ENCODE measurements around the gene PTPA.

Gene PTPA

DNA sequence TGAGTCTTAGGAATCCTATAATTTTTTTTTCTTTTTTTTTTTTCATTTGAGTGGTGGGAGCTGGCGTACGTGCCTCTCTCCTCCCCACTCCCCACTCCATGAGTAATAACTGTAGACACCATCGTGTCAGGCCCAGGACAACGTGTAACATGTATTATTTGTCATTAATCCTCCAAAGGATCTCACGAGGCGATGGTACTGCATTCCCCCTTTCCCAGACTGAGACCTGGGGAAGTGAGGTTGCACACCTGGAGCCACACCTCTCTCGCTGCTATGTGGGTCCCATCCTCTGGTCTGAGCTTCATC, 73.0 kb downstream of the PTPA start:
- TF ChIP-seq ZNF473 (tag by site-specific recombination; IDR thresholded peaks at IDR 0.05) (no peak), ZNF2 (tag by site-specific recombination; IDR thresholded peaks at IDR 0.05) (no peak), ZBTB21 (tag by site-specific recombination; IDR thresholded peaks at IDR 0.05) (no peak), ZSCAN30 (tag by site-specific recombination; IDR thresholded peaks at IDR 0.05) (no peak), ZNF341 (tag by site-specific recombination; IDR thresholded peaks at IDR 0.05; ENCODE audit: low read depth) (no peak), ZNF174 (tag by site-specific recombination; IDR thresholded peaks at IDR 0.05) (no peak)
- Histone ChIP-seq H3K36me3 (ENCODE audit: control insufficient read depth in 2 of 2, insufficient read depth in 1 of 2, low read length in 2 of 2) (no peaks in the 10 kb centered on the region), H3K27ac (ENCODE audit: extremely low read depth, low read depth, low read length) (no peak overlapping the region), H3K4me3 (ENCODE audit: low read depth, low read length) (no peak overlapping the region), H3K4me1 (ENCODE audit: control insufficient read depth, insufficient read depth, low read length) (no peaks in the 10 kb centered on the region), H3K9me3 (ENCODE audit: control insufficient read depth, insufficient read depth, low read depth, low read length) (no peaks in the 10 kb centered on the region)
- POLR2A ChIA-PET: interaction anchor here (0.6 to 1.3 kb wide), 2 partner anchors 9 to 1672 kb away, joined by 4 to 5 read pairs; no protein-coding TSS in a partner anchor
- CTCF ChIA-PET: interaction anchor here (2.1 kb wide), 1 partner anchor 10 kb away, joined by 14 read pairs; no protein-coding TSS in a partner anchor

DNA sequence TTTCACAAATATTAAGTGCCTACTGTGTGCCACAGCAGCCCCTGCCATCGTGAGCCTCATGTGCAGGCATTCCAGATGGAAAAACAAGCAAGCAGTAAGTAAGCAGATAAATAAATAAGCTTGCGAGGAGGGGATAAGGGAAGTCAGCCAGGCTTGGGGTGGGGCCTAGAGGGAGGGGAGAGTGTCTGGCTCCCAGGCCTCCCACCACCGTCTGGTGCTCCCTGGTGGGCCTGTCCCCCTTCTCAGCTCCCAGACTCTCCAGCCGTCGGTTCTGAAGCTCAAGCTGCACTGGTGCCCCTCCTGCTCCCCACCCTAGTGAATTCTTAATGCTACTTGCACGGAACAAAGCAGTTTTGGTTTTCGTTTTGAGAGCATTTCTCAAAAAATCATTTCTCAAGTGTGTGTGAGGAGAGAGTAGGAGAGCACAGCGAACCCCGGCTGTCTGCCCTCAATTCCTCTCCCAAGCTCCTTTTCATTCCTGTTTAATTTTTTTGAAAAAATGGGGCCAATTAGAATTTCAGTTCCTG, 73.4 kb downstream of the PTPA start:
- POLR2A ChIA-PET: interaction anchor here (0.6 to 1.3 kb wide), 2 partner anchors 8 to 1672 kb away, joined by 4 to 5 read pairs; no protein-coding TSS in a partner anchor
- Histone ChIP-seq H3K4me3 (ENCODE audit: low read depth, low read length) (no peak overlapping the region), H3K27ac (ENCODE audit: extremely low read depth, low read depth, low read length) (no peak overlapping the region), H3K4me1 (ENCODE audit: control insufficient read depth, insufficient read depth, low read length) (no peaks in the 10 kb centered on the region), H3K9me3 (ENCODE audit: control insufficient read depth, insufficient read depth, low read depth, low read length) (no peaks in the 10 kb centered on the region), H3K36me3 (ENCODE audit: control insufficient read depth in 2 of 2, insufficient read depth in 1 of 2, low read length in 2 of 2) (no peaks in the 10 kb centered on the region)
- TF ChIP-seq ZNF239 (tag by site-specific recombination; IDR thresholded peaks at IDR 0.05) (no peak), ZNF248 (tag by site-specific recombination; IDR thresholded peaks at IDR 0.05) (no peak), ZNF155 (tag by site-specific recombination; IDR thresholded peaks at IDR 0.05) (no peak), ZNF10 (tag by site-specific recombination; IDR thresholded peaks at IDR 0.05) (no peak), ZNF624 (tag by site-specific recombination; IDR thresholded peaks at IDR 0.05) (no peak), ZNF138 (tag by site-specific recombination; IDR thresholded peaks at IDR 0.05; ENCODE audit: borderline replicate concordance) (no peak), ZNF350 (tag by site-specific recombination; IDR thresholded peaks at IDR 0.05) (no peak), ZNF670 (tag by site-specific recombination; IDR thresholded peaks at IDR 0.05; ENCODE audit: low read depth) (no peak), ZNF521 (tag by site-specific recombination; IDR thresholded peaks at IDR 0.05) (no peak), ZBTB1 (tag by site-specific recombination; IDR thresholded peaks at IDR 0.05) (no peak), ZFP69B (tag by site-specific recombination; IDR thresholded peaks at IDR 0.05) (no peak), ZNF174 (tag by site-specific recombination; IDR thresholded peaks at IDR 0.05) (no peak)
- TF ChIP-seq, protein P1, sequence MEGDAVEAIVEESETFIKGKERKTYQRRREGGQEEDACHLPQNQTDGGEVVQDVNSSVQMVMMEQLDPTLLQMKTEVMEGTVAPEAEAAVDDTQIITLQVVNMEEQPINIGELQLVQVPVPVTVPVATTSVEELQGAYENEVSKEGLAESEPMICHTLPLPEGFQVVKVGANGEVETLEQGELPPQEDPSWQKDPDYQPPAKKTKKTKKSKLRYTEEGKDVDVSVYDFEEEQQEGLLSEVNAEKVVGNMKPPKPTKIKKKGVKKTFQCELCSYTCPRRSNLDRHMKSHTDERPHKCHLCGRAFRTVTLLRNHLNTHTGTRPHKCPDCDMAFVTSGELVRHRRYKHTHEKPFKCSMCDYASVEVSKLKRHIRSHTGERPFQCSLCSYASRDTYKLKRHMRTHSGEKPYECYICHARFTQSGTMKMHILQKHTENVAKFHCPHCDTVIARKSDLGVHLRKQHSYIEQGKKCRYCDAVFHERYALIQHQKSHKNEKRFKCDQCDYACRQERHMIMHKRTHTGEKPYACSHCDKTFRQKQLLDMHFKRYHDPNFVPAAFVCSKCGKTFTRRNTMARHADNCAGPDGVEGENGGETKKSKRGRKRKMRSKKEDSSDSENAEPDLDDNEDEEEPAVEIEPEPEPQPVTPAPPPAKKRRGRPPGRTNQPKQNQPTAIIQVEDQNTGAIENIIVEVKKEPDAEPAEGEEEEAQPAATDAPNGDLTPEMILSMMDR (tag by site-specific recombination; IDR thresholded peaks at IDR 0.05): no peak
- CTCF ChIA-PET: interaction anchor here (2.1 kb wide), 1 partner anchor 10 kb away, joined by 14 read pairs; no protein-coding TSS in a partner anchor

DNA sequence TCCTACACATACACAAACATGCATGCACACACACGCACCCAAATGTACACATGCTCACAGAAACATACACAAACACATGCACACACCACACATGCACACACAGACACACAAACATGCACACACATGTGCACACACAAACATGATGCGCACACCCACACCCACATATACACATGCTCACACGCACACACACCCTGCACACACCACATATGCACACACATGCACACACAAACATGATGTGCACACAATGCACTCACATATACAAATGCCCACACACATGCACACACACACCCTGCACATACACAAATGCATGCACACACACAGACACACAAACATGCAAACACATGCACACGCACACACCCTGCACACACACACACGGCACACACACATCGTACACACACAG, 74.2 kb downstream of the PTPA start:
- ChIA-PET CTCF (interaction anchor here (2.1 kb wide), 1 partner anchor 11 kb away, joined by 14 read pairs; no protein-coding TSS in a partner anchor), POLR2A (no interaction called here)
- Histone ChIP-seq H3K4me3 (ENCODE audit: low read depth, low read length) (no peak overlapping the region), H3K9me3 (ENCODE audit: control insufficient read depth, insufficient read depth, low read depth, low read length) (no peaks in the 10 kb centered on the region), H3K4me1 (ENCODE audit: control insufficient read depth, insufficient read depth, low read length) (no peaks in the 10 kb centered on the region), H3K36me3 (ENCODE audit: control insufficient read depth in 2 of 2, insufficient read depth in 1 of 2, low read length in 2 of 2) (no peaks in the 10 kb centered on the region), H3K27ac (ENCODE audit: extremely low read depth, low read depth, low read length) (no peak overlapping the region)
- TF ChIP-seq SP2 (tag by site-specific recombination; IDR thresholded peaks at IDR 0.05) (no peak), ZNF610 (tag by site-specific recombination; IDR thresholded peaks at IDR 0.05; ENCODE audit: borderline replicate concordance) (no peak), ZNF311 (tag by site-specific recombination; IDR thresholded peaks at IDR 0.05; ENCODE audit: borderline replicate concordance) (no peak), ZNF24 (tag by site-specific recombination; IDR thresholded peaks at IDR 0.05) (no peak), ZNF843 (tag by site-specific recombination; IDR thresholded peaks at IDR 0.05) (no peak), ZNF266 (tag by site-specific recombination; IDR thresholded peaks at IDR 0.05; ENCODE audit: low read depth) (no peak), ZFP37 (tag by site-specific recombination; IDR thresholded peaks at IDR 0.05) (no peak), ZNF600 (tag by site-specific recombination; IDR thresholded peaks at IDR 0.05) (no peak), FEZF1 (tag by site-specific recombination; IDR thresholded peaks at IDR 0.05) (no peak)
- TF ChIP-seq, protein P2, sequence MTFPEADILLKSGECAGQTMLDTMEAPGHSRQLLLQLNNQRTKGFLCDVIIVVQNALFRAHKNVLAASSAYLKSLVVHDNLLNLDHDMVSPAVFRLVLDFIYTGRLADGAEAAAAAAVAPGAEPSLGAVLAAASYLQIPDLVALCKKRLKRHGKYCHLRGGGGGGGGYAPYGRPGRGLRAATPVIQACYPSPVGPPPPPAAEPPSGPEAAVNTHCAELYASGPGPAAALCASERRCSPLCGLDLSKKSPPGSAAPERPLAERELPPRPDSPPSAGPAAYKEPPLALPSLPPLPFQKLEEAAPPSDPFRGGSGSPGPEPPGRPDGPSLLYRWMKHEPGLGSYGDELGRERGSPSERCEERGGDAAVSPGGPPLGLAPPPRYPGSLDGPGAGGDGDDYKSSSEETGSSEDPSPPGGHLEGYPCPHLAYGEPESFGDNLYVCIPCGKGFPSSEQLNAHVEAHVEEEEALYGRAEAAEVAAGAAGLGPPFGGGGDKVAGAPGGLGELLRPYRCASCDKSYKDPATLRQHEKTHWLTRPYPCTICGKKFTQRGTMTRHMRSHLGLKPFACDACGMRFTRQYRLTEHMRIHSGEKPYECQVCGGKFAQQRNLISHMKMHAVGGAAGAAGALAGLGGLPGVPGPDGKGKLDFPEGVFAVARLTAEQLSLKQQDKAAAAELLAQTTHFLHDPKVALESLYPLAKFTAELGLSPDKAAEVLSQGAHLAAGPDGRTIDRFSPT (tag by site-specific recombination; IDR thresholded peaks at IDR 0.05): no peak
- TF ChIP-seq, protein P3, sequence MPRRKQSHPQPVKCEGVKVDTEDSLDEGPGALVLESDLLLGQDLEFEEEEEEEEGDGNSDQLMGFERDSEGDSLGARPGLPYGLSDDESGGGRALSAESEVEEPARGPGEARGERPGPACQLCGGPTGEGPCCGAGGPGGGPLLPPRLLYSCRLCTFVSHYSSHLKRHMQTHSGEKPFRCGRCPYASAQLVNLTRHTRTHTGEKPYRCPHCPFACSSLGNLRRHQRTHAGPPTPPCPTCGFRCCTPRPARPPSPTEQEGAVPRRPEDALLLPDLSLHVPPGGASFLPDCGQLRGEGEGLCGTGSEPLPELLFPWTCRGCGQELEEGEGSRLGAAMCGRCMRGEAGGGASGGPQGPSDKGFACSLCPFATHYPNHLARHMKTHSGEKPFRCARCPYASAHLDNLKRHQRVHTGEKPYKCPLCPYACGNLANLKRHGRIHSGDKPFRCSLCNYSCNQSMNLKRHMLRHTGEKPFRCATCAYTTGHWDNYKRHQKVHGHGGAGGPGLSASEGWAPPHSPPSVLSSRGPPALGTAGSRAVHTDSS (tag by site-specific recombination; IDR thresholded peaks at IDR 0.05): no peak

Measured in HEK293 (cell line).